Cardiac muscle cell (in vitro differentiated cells and primary cell): Measurements from ENCODE around the gene ZNF559. TPM values are rescaled to one million over a fixed set of nuclear protein-coding genes. Genes with fewer than 3 reads are reported as not detected.
"Not testable (repeated sequence)": the region's sequence is repeated elsewhere in the genome, so short reads cannot be mapped to it uniquely, and the experiment has no call there.

Source experiments
- DNase-seq, 2 donors: peaks; one replicate each; pipeline versions ENCODE4 v3.0.0 to v3.0.0-alpha.2; 2010 to 2017; ENCODE audit warnings: low read depth in 1 of 2, low spot score in 1 of 2
- H3K27ac ChIP-seq: fragments of 200-600 bp; sonication (generic); 2 replicates; pipeline ENCODE4 v1.5.1; 2016
- H3K27me3 ChIP-seq: fragments of 200-600 bp; sonication (generic); 2 replicates; pipeline ENCODE4 v1.6.0; 2016; ENCODE audit warnings: control low read depth
- H3K36me3 ChIP-seq: fragments of 200-600 bp; sonication (generic); 2 replicates; pipeline ENCODE4 v1.5.1; 2016; ENCODE audit warnings: control low read depth
- H3K4me1 ChIP-seq: fragments of 200-600 bp; sonication (generic); 2 replicates; pipeline ENCODE4 v1.8.1; 2017; ENCODE audit warnings: low read depth, mild to moderate bottlenecking, mixed run types
- H3K4me3 ChIP-seq: fragments of 200-600 bp; sonication (generic); 2 replicates; pipeline ENCODE4 v1.5.1; 2016; ENCODE audit warnings: mild to moderate bottlenecking
- H3K9me3 ChIP-seq: fragments of 200-600 bp; sonication (generic); 2 replicates; pipeline ENCODE4 v1.5.1; 2017; ENCODE audit warnings: low read depth, mild to moderate bottlenecking, control low read depth
- polyA plus RNA-seq: library from polyadenylated mRNA; unstranded; fragments of >200 nt; fragmentation: Nextera tagmentation; extraction: Ambion mirVana; gene quantifications from 2 replicates; pipeline ENCODE4 v1.2.1, GENCODE V29; 2016
- total RNA-seq: library from RNA; depleted of rRNA; stranded (reverse); fragments of >200 nt; gene quantifications from 2 replicates; pipeline ENCODE4 v1.2.3, GENCODE V29; 2016
- TF ChIP-seq, protein P1 (sequence below): IDR thresholded peaks from 2 replicates; pipeline ENCODE4 v1.5.1; 2012; ENCODE audit warnings: low read depth, mild to moderate bottlenecking, low read length

ZNF559 gene
- total and polyA plus RNA-seq, 2 experiments from 2014 or later: 3.1 to 7.4 TPM

DNA sequence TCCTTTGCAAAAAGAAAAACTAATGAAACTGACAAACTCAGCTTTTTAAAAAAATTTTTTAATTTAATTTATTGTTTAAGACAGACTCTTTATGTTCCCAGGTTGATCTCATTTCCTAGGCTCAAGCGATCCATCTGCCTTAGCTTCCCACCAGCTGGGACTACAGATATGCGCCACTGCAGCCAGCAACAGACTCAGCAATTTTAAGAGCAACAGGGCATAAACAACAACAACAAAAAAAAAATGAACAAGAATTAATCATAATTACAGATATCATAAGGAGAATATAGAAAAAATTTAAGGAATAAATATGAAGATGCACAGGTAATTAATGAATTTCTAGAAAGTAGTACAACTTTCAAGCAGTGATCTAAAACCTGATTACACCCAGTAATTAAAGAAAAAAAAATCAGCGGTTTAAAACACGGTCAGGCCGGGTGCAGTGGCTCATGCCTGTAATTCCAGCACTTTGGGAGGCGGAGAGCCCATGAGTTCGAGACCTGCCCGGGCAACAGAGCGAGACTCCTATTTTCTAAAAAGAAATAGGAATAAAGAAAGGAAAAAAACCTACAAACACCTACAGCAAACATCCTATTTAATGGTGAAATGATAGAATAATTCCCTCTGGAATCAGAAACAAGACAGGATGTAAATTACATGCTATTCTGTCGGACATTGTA is 15.7 kb upstream of the ZNF559 start:
- Histone ChIP-seq H3K36me3 (peaks cover 3% of the 10 kb centered on the region), H3K4me1 (peaks cover 3% of the 10 kb centered on the region), H3K9me3 (no peaks in the 10 kb centered on the region), H3K27me3 (no peaks in the 10 kb centered on the region), H3K27ac (no peak overlapping the region), H3K4me3 (peak overlapping the region; percentile 62)
- TF ChIP-seq, protein P1, sequence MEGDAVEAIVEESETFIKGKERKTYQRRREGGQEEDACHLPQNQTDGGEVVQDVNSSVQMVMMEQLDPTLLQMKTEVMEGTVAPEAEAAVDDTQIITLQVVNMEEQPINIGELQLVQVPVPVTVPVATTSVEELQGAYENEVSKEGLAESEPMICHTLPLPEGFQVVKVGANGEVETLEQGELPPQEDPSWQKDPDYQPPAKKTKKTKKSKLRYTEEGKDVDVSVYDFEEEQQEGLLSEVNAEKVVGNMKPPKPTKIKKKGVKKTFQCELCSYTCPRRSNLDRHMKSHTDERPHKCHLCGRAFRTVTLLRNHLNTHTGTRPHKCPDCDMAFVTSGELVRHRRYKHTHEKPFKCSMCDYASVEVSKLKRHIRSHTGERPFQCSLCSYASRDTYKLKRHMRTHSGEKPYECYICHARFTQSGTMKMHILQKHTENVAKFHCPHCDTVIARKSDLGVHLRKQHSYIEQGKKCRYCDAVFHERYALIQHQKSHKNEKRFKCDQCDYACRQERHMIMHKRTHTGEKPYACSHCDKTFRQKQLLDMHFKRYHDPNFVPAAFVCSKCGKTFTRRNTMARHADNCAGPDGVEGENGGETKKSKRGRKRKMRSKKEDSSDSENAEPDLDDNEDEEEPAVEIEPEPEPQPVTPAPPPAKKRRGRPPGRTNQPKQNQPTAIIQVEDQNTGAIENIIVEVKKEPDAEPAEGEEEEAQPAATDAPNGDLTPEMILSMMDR: no peak
- no peak for DNase-seq

DNA sequence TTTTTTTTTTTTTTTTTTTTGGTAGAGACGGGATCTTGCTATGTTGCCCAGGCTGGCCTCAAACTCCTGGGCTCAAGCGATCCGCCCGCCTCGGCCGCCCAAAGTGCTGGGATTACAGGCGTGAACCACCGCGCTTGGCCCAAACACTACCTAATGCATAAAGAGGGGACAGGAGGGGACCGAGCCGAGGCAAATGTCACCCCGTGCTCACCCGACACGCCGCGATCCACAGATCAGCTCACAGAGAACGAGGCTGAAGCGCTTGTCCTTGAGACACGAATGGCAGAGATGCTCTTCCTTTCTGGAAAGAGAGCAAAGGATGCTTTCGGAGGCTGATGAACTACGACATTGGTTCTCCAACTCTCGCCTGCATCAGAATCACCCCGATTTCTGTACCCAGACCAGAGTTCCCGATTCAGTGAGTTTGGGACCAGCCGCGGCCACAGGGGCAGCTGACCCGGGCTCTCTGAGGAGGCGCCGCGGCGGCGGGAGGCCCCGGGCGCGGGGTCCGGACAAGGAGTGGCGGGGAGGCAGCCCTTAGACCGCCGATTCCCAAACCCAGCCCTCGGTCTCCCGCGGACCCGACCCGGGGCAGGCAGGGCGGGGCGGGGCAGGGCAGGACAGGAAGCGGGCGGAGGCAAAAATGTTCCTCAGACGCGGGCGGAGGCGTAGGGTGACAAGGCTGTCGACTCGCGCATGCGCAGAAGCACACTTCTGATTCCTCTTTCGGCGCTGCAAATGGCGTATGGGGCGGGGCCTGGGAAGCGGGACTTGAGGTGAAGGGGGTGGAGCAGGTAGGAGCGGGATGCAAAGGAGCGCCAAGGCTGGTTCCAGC is 14.6 kb upstream of the ZNF559 start, which contains the start of gene ZNF699:
ZNF699 (minus strand) TSS at position 700 of the 835 bp plus-strand sequence. CDS start 4,719 bp downstream, outside the sequence.
- Histone ChIP-seq H3K9me3 (no peaks in the 10 kb centered on the region), H3K4me1 (peaks cover 3% of the 10 kb centered on the region), H3K27me3 (no peaks in the 10 kb centered on the region), H3K36me3 (no peaks in the 10 kb centered on the region), H3K4me3 (peak within 1 kb of the TSS; percentile 62), H3K27ac (peak within 1 kb of the TSS; percentile 86)
- DNase-seq: peak; percentile 99
- TF ChIP-seq, protein P1: no peak

DNA sequence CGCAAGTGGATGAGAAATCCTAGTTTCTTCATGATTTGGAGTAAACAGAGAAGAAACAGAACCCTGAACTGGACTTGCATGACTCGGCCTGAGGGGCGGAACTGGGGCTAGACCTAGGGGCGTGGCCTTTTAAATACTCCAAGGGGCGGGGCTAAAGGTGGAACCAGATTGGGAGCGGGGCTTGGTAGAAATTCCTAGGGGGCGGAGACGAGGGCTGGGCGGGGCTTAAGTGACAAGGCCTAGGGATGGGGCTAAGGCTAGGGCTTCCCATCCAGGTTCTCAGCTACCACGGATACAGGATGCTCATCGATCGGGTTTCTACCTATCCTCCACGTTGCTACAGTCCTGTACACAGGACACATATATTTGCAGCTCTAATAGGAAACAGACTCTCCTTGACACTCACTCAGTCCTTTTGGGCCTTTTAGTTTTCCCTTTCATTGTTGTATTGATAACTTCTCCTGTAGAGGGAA is 14.0 kb upstream of the ZNF559 start:
- Histone ChIP-seq H3K4me1 (peaks cover 3% of the 10 kb centered on the region), H3K27me3 (no peaks in the 10 kb centered on the region), H3K27ac (peak overlapping the region; percentile 86), H3K36me3 (no peaks in the 10 kb centered on the region), H3K9me3 (no peaks in the 10 kb centered on the region), H3K4me3 (peak overlapping the region; percentile 62)
- TF ChIP-seq, protein P1: no peak
- DNase-seq: peak; percentile 94 to 96

DNA sequence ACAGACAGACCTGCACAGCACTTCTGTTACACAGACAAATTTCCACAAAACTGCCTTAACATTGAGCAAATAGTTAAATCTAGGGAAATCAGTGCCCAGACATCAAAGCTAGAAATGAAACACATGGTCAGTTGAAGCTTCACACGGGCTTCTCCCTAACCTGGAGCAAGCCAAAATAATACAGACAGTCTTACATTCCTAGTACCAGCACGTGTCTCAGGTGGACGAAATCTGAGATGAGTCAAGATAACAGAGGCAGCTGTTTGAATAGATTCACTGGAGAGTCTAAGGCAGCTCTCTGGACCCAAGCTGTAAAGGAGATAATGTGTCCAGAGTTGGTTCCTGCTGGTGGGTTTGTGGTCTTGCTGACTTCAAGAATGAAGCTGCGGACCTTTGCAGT is 10.2 kb upstream of the ZNF559 start:
- Histone ChIP-seq H3K27ac (no peak overlapping the region), H3K4me3 (no peak overlapping the region), H3K4me1 (peaks cover under 1% of the 10 kb centered on the region), H3K27me3 (no peaks in the 10 kb centered on the region), H3K36me3 (no peaks in the 10 kb centered on the region), H3K9me3 (no peaks in the 10 kb centered on the region)
- TF ChIP-seq, protein P1: no peak
- no peak for DNase-seq

DNA sequence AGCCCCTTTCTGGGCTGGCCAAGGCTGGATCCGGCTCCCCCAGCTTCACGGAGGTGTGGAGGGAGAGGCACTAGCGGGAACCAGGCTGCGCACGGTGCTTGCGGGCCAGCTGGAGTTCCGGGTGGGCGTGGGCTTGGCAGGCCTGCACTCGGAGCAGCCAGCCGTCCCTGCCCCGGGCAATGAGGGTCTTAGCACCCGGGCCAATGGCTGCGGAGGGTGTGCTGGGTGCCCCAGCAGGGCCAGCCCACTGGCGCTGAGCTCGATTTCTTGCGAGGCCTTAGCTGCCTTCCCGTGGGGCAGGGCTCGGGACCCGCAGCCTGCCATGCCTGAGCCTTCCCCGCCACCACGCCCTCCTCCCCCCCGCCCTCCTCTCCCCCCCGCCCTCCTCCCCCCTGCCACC is 2.6 kb upstream of the ZNF559 start:
- TF ChIP-seq, protein P1: no peak
- H3K36me3 ChIP-seq: no peaks in the 10 kb centered on the region
- DNase-seq: no peak
- H3K4me3 ChIP-seq: no peak overlapping the region
- no peaks in the 10 kb centered on the region for H3K9me3 ChIP-seq
- no peaks in the 10 kb centered on the region for H3K4me1 ChIP-seq
- no peaks in the 10 kb centered on the region for H3K27me3 ChIP-seq
- no peak overlapping the region for H3K27ac ChIP-seq

DNA sequence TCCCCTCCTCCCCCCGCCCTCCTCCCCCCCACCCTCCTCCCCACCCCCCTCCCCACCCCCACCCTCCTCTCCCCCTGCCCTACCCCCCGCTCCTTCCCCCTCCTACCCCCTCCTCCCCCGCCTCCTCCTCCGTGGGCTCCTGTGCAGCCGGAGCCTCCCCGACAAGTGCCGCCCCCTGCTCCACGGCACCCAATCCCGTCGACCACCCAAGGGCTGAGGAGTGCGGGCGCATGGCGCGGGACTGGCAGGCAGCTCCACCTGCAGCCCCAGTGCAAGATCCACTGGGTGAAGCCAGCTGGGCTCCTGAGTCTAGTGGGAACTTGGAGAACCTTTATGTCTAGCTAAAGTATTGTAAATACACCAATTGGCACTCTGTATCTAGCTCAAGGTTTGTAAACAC is 2.2 kb upstream of the ZNF559 start:
- not testable (repeated sequence) for H3K9me3 ChIP-seq, H3K36me3 ChIP-seq, H3K4me1 ChIP-seq, DNase-seq, H3K27ac ChIP-seq, H3K4me3 ChIP-seq, H3K27me3 ChIP-seq

DNA sequence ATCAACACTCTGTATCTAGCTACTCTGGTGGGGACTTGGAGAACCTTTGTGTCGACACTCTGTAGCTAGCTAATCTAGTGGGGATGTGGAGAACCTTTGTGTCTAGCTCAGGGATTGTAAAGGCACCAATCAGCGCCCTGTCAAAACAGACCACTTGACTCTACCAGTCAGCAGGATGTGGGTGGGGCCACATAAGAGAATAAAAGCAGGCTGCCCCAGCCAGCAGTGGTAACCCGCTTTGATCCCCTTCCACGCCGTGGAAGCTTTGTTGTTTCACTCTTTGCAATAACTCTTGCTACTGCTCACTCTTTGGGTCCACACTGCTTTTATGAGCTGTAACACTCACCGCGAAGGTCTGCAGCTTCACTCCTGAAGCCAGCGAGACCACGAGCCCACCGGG is 1.8 kb upstream of the ZNF559 start:
- not testable (repeated sequence) for H3K36me3 ChIP-seq, H3K4me1 ChIP-seq, H3K27ac ChIP-seq, H3K4me3 ChIP-seq, DNase-seq, H3K9me3 ChIP-seq, H3K27me3 ChIP-seq
